ENCODE data around the gene ASB18.
"Not testable (repeated sequence)": the region's sequence is repeated elsewhere in the genome, so short reads cannot be mapped to it uniquely, and the experiment has no call there.

ASB18 gene, protein sequence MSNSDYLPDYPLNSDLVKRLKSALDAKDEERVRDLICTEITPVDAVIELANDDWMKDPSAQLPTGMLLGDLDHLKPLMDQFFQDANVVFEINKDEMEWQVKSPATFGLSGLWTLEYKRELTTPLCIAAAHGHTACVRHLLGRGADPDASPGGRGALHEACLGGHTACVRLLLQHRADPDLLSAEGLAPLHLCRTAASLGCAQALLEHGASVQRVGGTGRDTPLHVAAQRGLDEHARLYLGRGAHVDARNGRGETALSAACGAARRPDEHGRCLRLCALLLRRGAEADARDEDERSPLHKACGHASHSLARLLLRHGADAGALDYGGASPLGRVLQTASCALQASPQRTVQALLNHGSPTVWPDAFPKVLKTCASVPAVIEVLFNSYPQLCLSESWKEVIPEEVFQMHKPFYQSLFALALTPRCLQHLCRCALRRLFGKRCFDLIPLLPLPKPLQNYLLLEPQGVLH

DNA sequence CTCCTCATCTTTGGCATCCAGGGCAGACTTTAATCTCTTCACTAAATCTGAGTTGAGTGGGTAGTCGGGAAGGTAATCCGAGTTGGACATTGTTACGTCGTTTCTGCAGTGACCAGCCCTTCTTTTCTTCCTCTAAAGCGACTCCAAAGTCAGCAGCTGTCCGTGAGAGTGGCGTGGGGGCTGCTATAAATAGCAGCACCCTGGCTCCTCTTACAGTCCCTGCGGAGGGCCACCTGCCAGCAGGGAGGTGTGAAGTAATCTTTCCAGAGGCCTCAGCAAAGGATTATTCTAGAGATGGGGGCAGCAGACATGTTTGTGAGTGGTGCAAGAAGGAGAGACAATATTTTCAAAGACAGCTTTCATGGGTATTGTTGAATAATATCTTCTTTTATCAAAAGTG lies at the start of gene ASB18:
Gene ASB18, minus strand, starts transcription at position 151 of the 400 bp plus-strand sequence. Its CDS starts 61 bp downstream, at position 90.
- no peak for DNase-seq

DNA sequence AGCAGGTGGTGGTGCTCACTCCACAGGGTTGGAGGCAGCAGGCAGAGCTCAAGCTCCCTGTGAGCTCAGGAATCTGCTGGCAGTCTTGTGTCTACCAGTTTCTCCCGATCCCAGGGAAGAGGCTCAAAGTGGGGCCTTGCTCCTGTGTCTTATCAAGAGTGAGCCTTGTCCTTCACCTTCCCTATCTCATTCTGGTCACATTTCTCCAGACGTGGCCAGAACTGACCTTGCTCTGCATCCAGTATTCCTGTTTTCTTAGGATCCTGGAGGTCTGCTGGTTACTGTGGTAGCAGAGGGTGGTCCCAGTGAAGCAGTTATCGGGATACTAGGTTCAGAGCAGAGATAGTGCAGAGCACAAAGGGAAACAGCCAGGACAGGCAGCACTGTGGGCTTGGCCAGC lies 47.1 kb upstream of the ASB18 start:
- no peak for DNase-seq

DNA sequence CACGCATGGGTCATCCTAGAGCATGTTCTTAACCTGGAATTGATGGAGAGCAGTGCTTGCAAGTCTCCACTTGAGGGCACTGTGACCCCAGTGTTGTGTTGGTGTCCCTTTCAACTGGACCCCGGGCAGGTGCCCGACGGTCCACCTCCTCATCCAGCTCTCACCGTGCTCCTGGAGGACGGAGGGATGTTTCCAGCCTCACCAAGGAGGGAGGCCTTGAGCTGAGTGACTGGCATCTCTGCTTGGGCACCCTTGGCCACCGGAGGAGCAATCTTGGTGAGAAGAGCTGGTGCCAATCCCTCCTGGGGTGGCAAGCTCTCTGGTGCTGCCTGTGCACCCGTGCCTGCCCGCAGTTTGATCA lies 45.4 kb upstream of the ASB18 start:
- DNase-seq, result no peak

DNA sequence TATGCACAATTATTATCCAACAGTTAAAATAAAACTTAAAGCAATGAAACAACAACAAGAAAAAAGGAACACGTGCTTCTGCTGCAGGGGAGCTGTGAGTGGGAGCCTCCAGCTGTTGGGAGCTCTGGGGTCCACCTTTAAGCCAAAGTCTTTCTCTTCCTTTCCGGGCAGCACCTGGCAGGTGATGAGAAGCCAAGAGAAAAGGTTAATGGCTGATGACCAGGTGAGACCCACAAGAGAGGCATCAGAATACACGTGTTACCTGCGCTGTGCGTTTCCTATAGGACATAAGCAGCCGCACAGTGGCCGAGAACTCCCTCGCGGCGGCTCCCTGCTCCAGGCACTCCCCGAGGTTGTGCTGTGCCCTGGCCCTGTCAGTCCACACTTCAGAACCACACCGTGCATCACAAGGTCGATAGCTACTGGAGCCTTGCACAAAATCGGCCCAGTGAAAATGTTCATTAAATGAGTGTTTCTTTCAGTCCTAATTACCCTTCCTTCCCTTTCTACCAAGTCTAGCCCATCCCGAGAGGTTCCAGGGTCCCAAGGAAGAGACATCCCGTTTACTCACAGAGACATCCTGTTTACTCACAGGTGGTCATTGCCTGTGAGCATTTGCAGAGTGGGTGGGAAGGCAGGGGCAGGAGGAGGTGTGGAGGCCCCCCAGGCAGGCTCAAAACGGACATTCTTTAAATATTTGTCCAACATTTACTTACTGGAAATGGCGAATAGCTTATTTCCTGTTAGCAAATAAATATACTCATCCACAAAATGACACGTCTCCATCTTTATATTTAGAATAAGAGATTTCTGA lies 44.9 kb upstream of the ASB18 start:
- no peak for DNase-seq

DNA sequence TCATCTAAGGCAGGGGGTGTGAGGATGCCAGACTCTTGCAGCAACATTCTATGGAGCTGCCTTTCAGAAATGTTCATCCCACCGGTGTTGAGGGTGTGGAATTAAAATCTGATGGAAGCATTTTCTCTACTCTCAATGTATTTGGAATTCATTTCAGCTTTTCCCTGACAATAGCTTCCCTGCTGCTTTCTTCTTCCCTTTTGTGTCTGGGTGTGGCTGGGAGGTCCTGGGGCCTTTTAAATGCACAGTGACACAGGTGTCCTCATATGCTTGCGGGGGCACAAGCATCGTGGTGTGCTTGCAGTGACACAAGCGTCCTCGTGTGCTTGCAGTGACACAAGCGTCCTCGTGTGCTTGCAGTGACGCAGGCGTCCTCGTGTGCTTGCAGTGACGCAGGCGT lies 43.4 kb upstream of the ASB18 start:
- no peak for DNase-seq

DNA sequence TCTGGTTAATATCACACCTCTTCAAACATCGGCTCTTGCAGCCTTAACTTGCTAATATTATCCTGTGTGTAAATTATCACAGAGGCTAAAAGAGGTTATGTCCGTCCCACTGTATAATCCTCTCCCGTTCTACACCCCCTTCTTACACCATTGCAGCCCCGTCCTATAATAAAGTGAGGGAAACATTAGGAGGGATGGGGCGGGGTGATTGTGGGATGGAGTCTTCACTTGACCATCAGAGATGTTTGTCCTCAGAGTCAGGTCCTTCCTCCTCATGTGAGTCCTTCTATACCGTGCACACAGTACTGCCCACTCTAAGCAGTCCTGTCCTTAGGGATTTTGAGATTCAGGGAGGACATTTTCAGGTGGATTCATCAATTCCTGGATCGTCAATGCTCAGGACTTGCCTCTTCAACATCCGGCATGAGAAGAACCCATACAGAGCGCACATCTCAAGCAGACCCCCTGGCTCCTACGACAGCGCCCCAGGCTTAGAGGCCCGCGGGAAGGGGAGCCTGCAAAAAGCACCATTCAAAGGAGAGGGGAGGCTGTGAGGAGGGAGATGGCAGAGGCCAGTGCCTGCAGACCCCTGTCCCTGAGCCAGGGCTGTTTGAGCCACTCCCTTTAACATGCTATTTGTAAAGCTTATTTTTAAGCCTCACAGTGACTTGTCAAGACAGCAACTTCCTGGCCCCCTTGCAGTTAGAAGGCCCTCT lies 42.8 kb upstream of the ASB18 start:
- DNase-seq, result no peak

DNA sequence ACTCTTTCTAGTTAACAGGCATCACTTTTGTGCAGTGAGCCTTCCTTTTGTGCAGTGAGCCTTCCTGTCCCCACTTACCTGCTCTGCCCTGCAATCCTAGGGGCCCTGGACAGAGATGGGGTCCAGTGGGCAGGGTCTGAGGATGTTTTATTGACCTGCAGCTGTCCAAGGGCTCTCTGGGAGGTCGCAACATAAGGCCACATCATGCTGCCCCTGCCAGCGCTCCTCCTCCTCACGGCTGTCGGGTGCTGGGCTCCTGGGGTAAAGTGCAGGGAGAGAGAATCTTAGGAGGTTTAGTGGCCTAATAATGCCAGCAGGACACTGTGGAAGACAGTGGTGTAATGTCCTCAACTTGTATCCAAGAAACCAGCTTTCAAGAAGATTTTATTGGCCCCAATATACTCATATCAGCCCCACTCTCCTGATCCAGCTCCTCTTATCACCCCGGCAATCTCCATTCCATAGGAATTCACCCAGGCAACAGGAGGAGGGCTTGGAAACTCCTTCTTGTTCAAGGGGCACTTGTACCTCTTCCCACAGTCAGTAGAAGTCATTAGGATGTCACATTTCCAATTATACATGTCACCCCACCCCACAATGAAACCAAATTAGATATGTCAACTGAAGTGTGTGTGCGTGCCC lies 41.9 kb upstream of the ASB18 start:
- no peak for DNase-seq

DNA sequence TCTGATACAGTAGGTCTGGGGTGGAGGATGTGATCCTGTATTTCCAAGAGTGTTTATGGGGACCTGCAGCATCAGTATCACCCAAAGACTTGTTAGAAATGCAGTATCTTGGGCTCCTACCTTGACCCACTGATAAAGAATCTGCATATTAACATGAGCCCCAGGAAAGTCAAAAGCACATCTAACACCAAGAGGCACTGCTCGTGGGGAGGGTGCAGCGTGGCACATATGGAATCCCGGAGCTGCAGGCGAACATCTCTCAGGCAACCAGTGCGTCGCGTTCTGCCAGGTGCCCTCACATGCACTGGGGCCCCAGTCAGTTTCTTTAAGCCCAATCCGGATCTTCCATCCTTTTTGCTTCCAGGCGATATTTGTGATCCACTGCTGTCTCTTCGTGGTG lies 41.3 kb upstream of the ASB18 start:
- DNase-seq, result no peak

DNA sequence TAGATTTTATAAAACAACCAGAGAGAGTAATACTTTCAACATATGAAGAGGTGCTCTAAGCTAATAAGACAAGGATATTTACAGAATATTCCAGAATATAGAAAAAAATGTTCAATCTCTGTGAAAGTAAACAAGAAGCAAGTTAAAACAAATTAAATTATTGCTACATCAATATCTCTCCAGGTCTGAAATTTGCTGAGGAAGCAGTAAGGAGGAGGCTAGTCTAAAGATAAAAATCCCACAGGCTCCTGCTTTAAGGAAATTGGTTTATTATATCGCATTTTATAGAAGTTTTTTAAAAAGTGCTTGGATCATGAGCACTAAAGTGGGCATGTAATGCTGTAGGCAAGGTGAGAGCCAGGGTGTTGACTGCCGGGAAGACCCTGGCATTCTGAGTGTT lies 39.7 kb upstream of the ASB18 start:
- no peak for DNase-seq

DNA sequence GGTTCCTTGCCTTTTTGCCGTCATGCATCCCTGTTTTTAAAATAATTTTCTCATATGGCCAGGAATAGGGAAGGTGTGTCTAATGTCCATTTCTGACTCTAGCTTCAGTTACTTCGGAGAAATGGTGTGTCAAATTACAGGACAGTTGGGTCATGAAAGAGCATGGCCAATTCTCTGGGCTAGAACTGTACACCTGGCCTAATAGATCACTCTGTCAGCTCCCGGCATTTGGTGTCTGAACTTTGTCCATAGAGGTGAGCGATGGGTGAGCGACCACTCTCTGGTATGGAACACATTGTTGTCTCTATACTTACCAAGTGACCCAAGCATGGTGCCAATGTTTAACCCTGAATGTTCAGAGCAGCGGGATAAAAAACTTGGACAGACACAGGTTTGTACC lies 38.3 kb upstream of the ASB18 start:
- DNase-seq, result no peak

DNA sequence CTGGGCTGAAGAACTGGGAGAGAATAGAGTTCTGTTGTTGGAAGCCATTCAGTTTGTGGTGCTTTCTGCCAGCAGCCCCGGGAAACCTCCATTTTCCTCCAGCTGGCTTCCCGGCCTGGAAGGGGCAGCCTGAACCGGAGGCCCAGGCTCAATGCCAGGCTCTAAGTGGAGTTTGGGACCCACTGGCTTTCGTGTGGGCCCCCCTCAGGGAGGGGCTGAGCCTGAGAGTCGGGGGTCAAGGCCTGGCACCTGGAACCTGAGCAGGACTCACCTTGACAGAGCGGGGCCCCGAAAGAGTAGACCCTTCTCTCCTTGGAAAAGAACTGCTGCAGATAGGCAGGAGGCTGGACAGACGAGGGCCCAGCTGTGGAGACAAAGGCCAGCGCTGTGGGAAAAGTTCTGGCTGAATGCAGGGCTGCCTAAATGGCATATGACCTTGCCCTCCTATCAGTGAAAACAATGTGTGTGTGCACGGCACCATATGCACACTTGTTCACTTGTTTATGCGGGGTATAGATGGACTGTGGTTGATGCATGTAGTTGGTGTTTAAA lies 34.8 kb upstream of the ASB18 start:
- no peak for DNase-seq

DNA sequence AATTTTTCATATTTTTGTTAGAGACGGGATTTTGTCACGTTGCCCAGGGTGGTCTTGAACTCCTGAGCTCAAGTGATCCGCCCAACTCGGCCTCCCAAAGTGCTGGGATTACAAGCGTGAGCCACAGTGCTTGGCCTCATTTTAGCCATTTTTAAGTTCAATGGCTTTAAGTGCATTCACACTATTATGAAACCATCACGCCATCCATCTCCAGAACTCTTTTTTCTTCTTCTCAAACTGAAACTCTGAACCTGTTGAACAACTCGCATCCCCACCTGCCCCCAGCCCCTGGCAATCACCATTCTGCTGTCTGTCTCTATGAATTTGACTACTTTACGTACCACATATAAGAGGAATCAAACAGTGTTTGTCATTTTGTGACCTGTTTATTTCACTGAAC lies 31.3 kb upstream of the ASB18 start:
- no peak for DNase-seq

DNA sequence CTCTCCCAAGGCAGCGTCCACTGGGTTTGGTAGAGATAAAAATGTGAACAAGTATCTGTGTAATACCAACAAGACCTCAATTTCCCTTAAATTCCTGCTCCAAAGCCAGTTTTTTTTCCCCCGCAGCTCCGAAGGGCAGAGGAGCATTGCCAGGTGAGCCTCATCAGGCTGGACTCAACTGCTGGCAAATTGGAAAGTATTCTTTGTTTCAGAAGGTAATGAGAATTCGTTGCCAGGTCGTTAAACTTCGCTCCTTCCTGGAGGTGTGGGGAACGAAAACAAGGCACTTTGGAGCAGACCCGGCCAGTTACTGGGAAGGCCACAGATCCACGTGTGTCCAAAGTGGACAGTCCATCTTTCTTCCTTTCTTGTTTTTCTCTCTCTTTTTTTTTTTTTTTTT lies 30.4 kb upstream of the ASB18 start:
- no peak for DNase-seq

DNA sequence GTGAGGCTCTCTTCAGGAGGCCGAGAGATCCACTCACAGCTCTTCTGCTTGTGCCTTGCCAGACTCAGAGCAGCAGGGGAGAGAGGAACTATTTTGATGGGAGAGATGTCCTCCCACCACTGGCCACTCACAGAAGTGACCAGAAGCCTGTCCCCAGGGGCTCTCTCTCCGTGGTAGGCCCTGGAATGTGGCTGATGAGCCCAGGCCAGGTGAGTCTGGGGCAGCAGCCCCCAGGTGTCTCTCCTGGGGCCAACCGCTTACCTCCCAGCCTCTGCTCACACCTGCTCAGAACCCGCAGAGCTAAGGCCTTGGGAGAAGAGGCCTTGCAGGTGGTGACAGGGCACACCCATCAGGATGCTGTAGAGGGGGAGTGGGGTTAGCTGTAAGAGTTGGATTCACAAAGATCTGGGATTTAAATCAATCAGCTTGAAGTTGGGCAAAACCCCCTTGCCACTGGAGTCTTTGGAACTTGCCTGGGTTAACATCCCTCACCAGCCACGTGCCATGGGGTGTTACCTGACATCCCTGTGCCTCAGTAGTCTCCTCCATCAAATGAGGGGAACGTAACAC lies 29.1 kb upstream of the ASB18 start:
- DNase-seq, result no peak

DNA sequence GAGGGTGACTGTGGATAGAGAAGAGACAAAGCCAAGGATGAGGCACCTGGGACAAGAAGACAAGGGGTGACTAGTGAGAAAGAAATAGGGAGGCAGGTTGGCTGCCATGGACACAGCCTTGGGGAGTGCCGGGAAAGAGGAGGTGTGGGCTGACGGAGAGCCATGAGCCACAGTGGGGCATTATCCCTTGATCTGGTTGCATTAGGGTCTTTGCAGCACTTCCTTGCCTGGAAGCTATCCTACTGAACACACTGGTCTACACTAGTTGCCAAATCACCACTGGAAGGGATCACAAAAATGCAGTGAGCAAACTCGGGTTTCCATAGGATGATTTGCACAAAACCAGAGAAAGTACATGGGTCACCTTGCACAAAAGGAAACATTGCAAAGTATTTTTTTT lies 27.7 kb upstream of the ASB18 start:
- DNase-seq, result no peak

DNA sequence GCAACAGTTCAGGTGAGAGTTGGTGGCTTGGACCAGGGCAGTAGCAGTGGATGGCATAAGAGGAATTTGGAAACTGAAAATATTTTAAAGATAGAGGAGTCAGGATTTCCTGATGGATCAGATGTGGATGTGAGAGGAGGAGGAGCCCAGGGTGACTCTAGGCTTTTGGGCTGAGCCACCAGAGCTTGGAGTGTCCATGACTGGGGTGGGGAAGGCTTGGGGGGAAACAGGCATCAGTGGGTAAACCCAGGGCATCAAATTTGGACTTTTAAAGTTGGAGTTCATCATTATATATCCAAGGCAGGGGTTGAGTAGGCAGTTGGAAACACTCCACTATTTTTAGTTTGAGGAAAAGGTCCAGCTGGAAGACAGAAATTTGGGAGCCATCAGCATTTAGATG lies 27.3 kb upstream of the ASB18 start:
- DNase-seq, result no peak

DNA sequence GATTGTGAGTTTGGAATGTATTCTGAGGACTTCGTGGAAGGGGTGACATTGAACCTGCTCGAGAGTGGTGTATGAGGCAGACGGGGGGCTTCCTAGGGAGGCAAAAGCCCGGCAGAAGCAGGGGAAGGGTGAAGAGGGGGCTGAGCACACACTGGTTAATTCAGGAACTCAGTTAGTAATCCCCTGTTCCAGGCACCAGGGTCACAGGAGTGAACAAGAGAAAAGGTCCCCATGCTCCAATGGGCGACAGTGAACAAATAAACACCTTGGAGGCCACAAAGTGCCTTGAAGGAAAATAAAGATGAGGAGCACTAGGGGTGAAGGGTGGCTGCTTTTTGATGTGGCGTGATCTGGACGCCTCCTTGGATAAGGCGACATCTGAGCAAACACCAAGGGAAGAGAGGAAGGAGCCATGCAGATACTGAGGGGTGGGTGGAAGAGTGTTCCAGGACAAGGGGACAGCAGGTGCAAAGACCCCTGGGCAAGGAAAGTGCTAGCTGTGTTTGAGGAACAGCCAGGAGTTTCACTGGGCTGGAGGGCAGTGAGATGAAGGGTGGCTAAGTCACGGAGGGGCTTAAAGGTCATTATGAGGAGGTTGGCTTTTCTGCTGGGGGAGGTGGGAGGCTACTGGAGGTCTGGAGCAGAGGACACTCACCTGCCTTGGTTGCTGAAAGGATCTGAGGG lies 26.7 kb upstream of the ASB18 start:
- no peak for DNase-seq

DNA sequence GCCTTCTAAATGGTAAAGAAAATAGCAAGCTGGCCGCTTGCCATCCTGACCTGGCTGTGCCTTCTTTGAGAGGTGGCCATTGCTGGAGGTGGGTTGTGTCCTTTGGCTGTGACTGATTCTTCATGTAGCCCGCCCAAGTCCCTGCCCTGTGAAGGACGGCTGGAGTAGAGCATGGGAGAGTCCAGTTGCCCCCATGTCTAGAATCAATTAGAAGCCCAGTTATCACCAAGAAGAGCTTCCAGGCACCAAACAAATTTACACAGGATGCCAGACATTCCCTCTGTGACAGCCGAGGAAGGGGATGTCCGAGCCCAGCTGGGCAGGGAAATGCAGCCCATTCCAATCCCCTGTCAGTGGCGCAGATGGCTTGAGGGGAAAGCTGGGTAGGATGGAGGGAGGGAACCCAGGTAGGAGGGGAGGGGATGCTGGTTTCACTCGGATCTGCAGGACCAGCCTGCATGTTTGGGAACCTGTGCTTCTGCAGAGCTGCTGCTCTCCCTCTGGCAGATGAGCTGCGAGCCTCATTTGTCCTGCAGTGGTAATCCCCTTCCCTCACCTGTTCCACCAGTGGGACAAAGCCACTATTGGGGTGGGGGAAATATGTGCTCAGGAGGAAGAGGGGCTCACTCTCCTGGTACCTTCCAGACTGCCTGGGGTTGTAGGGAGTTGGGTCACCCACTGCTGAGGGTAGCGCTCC lies 25.7 kb upstream of the ASB18 start:
- no peak for DNase-seq

DNA sequence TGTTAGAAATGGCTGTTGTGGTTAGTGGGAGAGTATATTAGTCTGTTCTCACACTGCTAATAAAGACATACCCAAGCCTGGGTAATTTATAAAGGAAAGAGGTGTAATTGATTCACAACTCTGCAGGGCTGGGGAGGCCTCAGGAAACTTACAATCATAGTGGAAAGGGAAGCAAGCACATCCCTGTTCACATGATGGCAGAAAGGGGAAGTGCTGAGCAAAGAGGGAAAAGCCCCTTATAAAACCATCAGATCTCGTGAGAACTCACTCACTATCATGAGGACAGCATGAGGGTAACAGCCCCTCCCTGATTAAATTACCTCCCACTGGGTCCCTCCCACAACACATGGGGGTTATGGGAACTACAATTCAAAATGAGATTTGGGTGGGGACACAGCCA lies 24.2 kb upstream of the ASB18 start:
- not testable (repeated sequence) for DNase-seq

DNA sequence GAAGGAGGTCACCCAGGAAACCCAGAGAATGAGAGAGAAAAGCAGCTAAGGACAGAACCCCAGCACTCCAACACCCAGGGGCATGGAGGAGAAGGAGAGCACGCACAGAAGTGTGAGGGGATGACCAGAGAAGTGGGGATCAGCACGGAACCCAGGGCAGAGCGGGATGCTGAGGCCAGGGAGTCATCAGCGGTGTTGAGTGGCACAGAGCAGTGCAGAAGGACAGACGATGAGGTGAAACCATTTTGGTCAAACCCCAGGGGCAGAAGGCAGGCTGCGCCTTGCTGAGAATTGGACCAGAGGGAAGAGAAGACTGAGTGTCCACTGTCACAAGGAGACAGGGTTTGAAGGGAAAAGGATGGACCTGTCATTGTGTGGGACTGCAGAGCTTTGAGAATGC lies 23.4 kb upstream of the ASB18 start:
- DNase-seq, result no peak

DNA sequence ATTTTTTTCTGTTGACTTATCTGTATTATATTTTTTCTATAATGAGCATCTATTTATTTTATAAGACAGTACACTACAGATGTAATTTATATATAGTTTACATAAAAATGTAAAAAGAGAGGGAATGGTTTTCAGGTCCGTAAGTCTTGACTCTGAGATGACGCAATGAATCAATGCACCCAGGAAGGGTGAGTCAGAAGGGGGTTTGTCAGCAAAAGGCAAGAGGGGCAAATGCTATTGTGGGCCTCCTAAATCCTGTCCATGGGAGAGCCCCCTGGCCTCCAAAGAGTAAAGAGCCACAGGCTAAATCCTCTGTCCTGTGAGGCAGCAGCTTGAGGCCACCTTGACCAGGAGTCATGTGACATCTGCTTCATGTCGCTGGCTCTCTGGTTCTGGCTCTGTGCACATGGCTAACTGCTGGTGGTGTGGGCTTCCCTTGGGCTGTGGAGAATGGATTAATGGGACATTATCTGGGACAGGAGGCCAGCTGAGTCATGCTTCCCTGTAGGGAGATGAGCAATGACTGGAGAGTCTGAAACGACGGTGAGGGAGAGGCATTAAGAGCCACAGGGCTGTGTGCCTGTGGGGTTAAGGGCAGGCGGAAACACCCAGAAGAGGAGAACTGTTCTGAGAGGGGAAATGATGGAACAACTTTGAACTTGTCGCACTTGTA lies 22.8 kb upstream of the ASB18 start:
- no peak for DNase-seq
